ENCODE measurements around the gene NKD2. TPM values are rescaled to one million over a fixed set of nuclear protein-coding genes. Genes with fewer than 3 reads are reported as not detected.
"Not testable (repeated sequence)": the region's sequence is repeated elsewhere in the genome, so short reads cannot be mapped to it uniquely, and the experiment has no call there.

NKD2 gene
- polyA plus RNA-seq, 2 of the 4 experiments (the other 2 are of a cell fraction) = 1.2 to 4.2 TPM

DNA sequence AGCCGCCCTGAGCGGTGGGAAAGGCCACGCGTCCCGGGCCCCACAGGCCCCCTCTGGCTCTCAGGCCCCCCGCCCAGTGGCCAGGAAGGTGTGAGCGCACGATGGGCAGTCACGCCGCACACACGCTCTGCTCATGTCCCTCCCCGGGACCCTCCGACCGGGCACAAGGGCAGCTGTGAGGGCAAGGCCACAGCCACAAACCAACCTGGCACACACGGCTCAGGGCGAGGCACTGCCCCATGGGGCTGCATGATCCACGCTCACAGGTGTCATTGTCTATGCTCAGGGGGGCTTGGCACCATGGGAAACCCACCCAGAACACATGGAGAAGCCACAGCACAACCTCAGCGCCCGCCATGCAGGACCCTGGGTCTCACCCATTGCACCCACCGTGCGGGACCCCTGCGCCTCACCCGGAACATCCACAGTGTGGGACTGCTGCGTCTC lies 52.0 kb downstream of the NKD2 start (continued):
- TF ChIP-seq TFCP2L1 (CRISPR knock-in tag; IDR thresholded peaks at IDR 0.05) = no peak
- no peak for TF ChIP-seq EHMT2 (IDR thresholded peaks at IDR 0.05; ENCODE audit: low read depth)
- no peak for TF ChIP-seq EHF (CRISPR knock-in tag; IDR thresholded peaks at IDR 0.05)

DNA sequence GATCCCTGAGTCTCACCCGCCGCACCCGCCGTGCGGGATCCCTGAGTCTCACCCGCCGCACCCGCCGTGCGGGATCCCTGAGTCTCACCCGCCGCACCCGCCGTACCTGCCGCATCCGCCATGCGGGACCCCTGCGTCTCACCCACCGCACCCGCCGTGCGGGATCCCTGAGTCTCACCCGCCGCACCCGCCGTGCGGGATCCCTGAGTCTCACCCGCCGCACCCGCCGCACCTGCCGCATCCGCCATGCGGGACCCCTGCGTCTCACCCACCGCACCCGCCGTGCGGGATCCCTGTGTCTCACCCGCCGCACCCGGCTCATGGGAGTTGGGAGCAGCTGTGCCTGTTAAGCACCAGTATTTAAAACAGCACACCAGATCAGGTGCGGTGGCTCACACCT lies 52.7 kb downstream of the NKD2 start:
- CTCF ChIA-PET = interaction anchor here (2.2 kb wide), 1 partner anchor 114 kb away, joined by 7 read pairs; no protein-coding TSS in a partner anchor
- H3K4me3 ChIP-seq; FAIRE-seq; ATAC-seq; H3K4me2 ChIP-seq; POLR2A ChIA-PET; H3K4me1 ChIP-seq; DNase-seq (ENCODE audit: low read depth in 1 of 2, low spot score in 1 of 2); H3K9me3 ChIP-seq; H3K27ac ChIP-seq: not testable (repeated sequence)
- WGBS (ENCODE audit: missing lambda C conversion rate) = 100% methylated on average over 1 of the region's 43 CpGs

DNA sequence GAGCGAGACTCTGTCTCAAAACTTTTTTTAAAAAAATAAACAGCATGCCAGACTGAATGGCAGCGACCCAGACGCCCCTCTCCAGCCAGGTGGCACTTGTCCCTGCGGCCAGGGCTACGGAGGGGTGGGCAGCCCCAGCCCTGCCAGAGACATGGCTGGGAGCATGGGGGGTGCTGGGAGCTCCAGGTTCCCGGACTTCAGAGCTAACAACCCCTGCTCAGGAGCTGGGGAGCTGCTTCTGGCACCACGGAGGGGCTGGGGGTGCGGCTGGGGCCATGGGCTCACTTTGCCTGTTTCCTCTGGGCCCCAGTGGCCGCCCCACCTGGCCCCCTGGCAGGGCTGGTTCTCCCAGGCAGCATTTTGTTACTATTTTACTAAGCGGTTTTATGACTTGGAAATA lies 53.3 kb downstream of the NKD2 start:
- 89% methylated on average over 10 of the region's 10 CpGs for WGBS (ENCODE audit: missing lambda C conversion rate)
- FAIRE-seq (no peak), ATAC-seq (no peak), DNase-seq (ENCODE audit: low read depth in 1 of 2, low spot score in 1 of 2) (no peak)
- no peak overlapping the region for H3K27ac ChIP-seq
- ChIA-PET CTCF (interaction anchor here (0.6 to 2.2 kb wide), 2 partner anchors 51 to 113 kb away, joined by 3 to 7 read pairs; no protein-coding TSS in a partner anchor), POLR2A (no interaction called here)
- H3K4me3 ChIP-seq = no peak overlapping the region
- no peak overlapping the region for H3K4me2 ChIP-seq
- no peak for TF ChIP-seq GATA3 (IDR thresholded peaks at IDR 0.05; ENCODE audit: borderline replicate concordance)
- TF ChIP-seq MAZ (IDR thresholded peaks at IDR 0.05; ENCODE audit: borderline replicate concordance, low read depth, low read length) = no peak
- TF ChIP-seq, protein P1, sequence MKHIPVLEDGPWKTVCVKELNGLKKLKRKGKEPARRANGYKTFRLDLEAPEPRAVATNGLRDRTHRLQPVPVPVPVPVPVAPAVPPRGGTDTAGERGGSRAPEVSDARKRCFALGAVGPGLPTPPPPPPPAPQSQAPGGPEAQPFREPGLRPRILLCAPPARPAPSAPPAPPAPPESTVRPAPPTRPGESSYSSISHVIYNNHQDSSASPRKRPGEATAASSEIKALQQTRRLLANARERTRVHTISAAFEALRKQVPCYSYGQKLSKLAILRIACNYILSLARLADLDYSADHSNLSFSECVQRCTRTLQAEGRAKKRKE (CRISPR knock-in tag; IDR thresholded peaks at IDR 0.05; ENCODE audit: low read depth) = no peak
- no peak for TF ChIP-seq POLR2A (IDR thresholded peaks at IDR 0.05; ENCODE audit: low read length)
- no peaks in the 10 kb centered on the region for H3K4me1 ChIP-seq
- no peaks in the 10 kb centered on the region for H3K9me3 ChIP-seq

DNA sequence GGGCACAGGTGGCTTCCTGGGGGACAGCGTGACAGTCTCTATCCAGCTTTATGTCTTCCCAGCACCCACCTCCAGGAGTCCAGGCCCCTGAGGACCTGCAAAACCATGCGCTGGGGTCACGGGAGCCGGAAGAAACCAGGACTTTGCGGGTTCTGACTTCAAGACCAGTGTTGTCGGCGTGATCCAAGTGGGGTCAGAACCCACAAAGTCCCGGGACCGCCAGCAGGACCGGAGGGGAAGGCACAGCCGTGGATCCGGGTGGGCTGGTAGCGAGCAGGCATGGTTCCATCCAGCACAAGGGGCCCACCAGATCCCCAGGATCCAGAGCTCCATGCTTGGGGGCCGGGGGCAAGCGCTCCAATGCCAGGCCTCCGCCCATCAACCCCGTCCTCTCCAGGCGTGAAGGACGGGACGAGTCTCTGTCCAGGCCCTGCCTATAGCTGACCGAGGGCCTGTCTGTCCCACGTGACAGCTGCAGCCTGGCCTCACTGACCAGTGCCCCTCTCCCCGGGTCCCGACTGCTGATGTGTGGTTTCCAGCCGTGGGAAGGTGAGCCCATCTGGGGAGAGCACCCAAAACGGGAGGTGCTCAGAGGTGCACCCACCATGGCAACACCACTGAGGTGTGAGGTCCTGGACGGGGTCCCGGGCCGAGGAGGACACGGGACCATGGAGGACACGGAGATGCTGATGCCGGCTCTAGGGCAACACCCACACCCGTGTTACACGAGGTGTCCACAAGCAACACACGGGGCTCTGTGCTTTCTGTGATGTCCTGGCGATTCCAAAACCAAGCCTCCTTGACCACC lies 54.4 kb downstream of the NKD2 start:
- WGBS (ENCODE audit: missing lambda C conversion rate) = 90% methylated on average over 34 of the region's 36 CpGs

DNA sequence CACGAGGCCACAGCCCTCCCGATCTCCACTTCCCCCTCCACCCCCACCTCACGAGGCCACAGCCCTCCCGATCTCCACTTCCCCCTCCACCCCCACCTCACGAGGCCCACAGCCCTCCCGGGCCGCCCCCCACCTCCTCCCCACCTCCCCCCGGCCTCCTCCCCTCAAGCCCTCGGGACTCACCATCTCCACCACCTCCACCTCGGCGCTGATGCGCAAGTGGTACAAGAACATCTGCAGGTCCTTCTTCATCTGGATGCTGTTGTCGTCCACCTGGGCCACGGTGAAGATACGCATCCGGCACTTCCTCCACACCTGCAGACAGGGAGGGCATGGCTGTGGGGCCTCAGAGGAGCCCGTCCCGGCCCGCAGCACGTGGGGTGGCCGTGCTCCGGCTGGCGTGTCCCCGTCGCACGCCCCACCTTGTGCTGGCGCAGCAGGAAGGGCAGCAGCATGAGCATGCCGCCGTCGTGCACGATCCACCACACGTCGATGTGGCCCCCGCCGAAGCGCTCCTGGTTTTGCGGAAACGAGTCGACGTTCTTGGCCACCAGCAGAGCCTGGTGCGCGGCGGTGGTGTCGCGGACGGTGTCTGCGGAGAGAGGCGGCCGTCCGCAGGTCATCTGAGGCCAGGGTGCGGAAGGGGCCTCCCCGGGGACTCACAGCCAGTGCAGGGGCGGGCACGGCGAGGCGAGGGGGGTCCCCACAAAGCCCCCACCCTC lies 55.2 kb downstream of the NKD2 start:
- H3K27ac ChIP-seq = no peak overlapping the region
- no peaks in the 10 kb centered on the region for H3K4me1 ChIP-seq
- ChIA-PET POLR2A (no interaction called here), CTCF (interaction anchor here (2.2 kb wide), 1 partner anchor 111 kb away, joined by 7 read pairs; no protein-coding TSS in a partner anchor)
- ATAC-seq (no peak), DNase-seq (ENCODE audit: low read depth in 1 of 2, low spot score in 1 of 2) (no peak), FAIRE-seq (no peak)
- no peaks in the 10 kb centered on the region for H3K9me3 ChIP-seq
- H3K4me2 ChIP-seq = no peak overlapping the region
- TF ChIP-seq, protein P2, sequence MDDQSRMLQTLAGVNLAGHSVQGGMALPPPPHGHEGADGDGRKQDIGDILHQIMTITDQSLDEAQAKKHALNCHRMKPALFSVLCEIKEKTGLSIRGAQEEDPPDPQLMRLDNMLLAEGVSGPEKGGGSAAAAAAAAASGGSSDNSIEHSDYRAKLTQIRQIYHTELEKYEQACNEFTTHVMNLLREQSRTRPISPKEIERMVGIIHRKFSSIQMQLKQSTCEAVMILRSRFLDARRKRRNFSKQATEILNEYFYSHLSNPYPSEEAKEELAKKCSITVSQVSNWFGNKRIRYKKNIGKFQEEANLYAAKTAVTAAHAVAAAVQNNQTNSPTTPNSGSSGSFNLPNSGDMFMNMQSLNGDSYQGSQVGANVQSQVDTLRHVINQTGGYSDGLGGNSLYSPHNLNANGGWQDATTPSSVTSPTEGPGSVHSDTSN (IDR thresholded peaks at IDR 0.05) = no peak
- TF ChIP-seq, protein P3, sequence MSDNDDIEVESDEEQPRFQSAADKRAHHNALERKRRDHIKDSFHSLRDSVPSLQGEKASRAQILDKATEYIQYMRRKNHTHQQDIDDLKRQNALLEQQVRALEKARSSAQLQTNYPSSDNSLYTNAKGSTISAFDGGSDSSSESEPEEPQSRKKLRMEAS (IDR thresholded peaks at IDR 0.05) = no peak
- TF ChIP-seq, protein P4, sequence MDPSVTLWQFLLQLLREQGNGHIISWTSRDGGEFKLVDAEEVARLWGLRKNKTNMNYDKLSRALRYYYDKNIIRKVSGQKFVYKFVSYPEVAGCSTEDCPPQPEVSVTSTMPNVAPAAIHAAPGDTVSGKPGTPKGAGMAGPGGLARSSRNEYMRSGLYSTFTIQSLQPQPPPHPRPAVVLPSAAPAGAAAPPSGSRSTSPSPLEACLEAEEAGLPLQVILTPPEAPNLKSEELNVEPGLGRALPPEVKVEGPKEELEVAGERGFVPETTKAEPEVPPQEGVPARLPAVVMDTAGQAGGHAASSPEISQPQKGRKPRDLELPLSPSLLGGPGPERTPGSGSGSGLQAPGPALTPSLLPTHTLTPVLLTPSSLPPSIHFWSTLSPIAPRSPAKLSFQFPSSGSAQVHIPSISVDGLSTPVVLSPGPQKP (IDR thresholded peaks at IDR 0.05; ENCODE audit: low read depth, low read length) = no peak
- TF ChIP-seq RCOR1 (IDR thresholded peaks at IDR 0.05; ENCODE audit: low read depth, low read length) (no peak), KDM1A (IDR thresholded peaks at IDR 0.05; ENCODE audit: low read depth) (no peak), NPAS2 (CRISPR knock-in tag; IDR thresholded peaks at IDR 0.05; ENCODE audit: borderline replicate concordance) (no peak), HEYL (CRISPR knock-in tag; IDR thresholded peaks at IDR 0.05) (no peak), ZC3H11A (IDR thresholded peaks at IDR 0.05) (no peak), EHF (CRISPR knock-in tag; IDR thresholded peaks at IDR 0.05) (no peak)
- WGBS (ENCODE audit: missing lambda C conversion rate) = 93% methylated on average over 30 of the region's 56 CpGs
- H3K4me3 ChIP-seq = no peak overlapping the region

More for the DNA sequence above, 54.4 kb downstream of the NKD2 start:
- ChIA-PET POLR2A (no interaction called here), CTCF (interaction anchor here (2.2 kb wide), 1 partner anchor 112 kb away, joined by 7 read pairs; no protein-coding TSS in a partner anchor)
- DNase-seq (ENCODE audit: low read depth in 1 of 2, low spot score in 1 of 2) (no peak), FAIRE-seq (no peak), ATAC-seq (no peak)
- H3K9me3 ChIP-seq = no peaks in the 10 kb centered on the region
- H3K4me3 ChIP-seq = no peak overlapping the region
- no peaks in the 10 kb centered on the region for H3K4me1 ChIP-seq
- TF ChIP-seq HOXB13 (CRISPR knock-in tag; IDR thresholded peaks at IDR 0.05; ENCODE audit: low read depth) = no peak
- no peak for TF ChIP-seq SREBF2 (IDR thresholded peaks at IDR 0.05)
- no peak for TF ChIP-seq CEBPB (IDR thresholded peaks at IDR 0.05)
- TF ChIP-seq, protein P2 (IDR thresholded peaks at IDR 0.05) = no peak
- H3K4me2 ChIP-seq = no peak overlapping the region
- H3K27ac ChIP-seq = no peak overlapping the region

Measured in A549 (cell line).